GM19395 (cell line): ENCODE measurements around the gene JAKMIP1.

ENCODE experiments used
- ATAC-seq: cut with Tn5 transposase; IDR thresholded peaks from one replicate; pipeline ENCODE4 v1.9.1; 2021; ENCODE audit warnings: mild to moderate bottlenecking, moderate library complexity; ENCODE audit not compliant: unreplicated experiment

The JAKMIP1 gene

DNA sequence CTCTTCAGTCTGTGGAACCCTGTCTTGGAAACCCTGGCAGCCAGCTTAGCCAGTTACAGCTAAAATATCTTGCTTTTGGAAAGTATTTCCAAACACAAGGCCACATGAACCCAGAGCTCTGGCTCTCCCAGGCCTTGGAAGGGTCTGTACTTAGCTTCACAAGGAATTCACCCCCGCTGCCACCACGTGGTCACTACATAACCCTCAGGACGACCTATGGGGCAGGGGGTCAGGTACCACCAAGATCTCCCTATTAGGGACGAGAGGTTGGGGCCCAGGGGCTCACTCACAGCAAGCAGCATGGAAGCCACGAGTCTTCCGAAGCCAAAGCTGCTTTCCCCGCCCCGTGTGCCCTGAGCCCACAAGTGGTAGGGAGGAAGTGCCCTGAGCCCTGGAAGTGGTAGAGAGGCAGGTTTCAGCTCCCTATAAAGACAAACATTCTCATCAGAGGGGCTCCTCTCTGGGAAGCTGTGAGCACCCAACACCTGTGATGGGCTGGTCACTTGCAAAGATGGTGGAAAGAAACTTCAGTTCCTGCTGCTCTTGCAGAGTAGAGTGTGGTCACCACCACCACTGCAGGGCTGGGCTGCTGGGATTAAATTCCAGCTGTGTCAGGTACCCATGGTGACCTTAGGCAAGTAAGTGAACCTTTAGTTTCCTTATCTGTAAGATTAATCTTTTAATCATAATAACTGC, 4.7 kb upstream of the JAKMIP1 start:
- ATAC-seq = no peak

DNA sequence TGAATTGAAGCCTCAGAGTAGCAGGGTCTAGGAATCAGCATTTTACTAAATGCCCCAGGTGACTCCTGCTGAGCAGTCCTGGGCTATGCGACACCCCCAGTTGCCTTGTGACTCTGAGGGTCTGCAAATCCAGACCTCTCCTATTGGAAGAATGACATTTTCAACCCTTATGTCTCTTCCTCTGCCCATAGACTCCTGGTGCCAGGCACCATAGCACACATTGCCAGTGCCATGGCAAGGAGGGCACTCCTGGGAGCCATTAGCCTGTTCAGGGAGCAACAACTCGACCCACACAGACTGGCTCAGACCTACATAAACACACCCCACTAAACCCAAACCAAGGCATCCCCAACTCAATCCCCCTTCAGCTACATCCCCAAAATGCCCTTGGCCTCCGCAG, 3.7 kb upstream of the JAKMIP1 start:
- ATAC-seq = no peak

DNA sequence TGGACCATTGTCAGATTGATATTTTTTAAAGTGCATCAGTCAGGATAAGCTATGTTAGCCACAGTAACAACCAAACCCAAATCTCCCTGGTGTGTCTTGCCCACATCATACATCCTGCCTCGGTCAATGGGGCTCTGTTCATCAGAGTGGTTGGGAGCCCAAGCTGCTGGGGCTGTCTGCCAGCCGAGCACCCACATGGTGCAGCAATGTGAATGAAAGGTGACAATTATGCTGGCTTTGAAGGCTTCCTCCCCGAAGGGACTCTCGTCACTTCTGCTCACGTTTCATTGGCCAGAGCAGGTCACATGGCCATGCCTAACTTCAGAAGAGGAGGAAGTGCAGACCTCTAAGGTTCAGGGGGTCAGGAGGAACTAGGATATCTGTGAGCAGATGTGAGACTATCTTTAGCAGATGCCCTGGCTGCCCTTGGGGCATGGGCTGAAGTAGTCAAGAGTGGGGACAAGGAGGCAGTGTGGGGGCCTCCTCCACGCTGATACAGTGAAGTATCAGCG, 1.3 kb upstream of the JAKMIP1 start:
- ATAC-seq = no peak

DNA sequence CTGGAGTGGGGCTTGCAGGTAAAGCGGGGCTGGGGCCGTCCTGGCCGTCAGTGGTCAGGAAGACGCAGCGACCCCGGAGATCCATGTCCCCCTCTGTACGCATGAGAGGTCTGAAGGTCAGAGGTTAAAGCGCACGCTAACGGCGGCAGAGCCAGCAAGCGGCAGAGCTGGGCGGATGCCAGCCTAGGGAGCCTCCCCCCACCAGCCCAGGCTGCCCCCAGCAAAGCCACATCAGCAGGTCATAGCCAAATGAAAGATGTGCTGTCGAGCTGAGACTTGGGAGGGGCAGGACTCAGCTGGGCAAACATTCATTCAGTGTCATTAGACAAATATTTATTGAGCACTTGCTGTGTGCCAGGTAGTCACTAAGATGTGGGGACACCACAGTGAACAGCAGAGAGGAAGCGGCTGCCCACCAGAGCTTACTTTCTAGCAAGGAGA, 593 bp upstream of the JAKMIP1 start:
- peak; percentile 10 for ATAC-seq

DNA sequence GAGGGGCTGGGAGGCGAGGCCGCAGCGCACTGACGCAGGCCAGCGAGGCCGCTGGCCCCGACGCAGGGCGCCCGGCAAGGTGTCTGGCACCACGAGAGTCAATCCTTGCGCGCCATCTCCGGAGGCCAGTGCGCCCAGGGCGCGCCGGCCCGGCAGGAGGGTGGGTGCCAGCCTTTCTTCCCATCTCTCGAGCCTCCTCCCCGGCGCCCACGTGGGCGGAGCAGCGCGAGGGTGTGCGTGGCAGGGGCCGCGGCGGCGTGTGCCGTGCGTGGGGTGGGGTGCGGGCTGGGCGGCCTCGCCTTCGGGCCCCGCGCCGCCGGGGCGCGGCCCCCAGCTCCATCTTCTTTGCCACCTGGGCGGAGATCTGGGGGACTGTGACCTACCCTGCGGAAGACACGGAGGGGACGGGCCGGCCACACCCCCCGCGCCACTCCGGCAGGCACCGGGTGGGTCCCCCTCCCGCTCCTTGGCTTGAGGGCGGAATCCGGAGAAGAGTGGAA, 877 bp downstream of the JAKMIP1 start:
- ATAC-seq = no peak

DNA sequence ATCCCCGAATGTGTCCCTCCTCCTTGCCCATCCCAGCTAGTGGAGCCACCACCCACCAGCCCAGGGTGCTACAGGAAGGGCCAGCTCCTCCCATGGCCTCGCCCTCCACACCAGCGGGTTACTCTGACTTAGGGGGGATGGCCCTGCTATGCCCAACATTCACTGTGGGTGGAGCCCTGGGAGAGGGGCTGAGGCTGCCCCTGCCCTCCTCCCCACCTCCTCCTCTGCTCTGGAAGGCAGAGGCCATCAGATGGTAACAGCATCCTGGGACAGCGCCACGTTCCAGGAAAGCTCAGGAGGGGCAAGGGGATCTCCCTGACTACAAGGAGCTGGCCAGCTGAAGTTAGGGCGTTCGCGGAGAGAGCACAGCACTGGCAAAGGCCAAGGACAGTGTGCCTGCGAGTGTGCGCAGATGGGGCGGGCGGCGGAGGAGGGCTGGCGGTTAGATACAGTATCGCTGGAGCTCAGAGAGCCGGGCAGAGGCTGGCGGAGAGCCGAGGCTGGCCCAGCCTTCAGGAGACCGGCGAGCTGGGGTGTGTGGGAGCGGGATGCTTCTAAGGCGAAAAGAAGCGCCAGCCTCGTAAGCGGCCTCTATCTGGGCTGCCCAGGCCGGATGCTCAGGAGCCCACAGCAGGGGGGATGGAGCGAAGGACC, 1.5 kb downstream of the JAKMIP1 start:
- no peak for ATAC-seq

DNA sequence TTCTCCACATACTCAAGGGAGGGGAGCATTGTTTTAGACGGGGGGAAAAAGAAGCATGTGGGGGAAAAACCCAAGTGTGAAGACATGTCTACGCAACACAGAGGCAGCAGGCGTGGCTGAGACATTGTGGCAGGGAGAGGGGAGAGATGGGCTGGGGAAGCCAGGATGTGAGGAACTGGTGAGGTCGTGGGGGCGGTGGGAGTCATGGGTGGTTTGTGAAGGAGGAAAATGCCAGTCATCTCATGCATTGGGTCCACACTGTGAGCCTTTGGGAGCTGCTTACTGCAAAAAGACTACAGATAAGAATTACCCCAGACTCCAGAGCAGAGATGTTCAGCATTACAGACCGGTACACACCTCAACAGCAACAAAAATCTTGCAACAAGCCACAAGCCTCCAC, 2.1 kb downstream of the JAKMIP1 start:
- ATAC-seq = no peak

DNA sequence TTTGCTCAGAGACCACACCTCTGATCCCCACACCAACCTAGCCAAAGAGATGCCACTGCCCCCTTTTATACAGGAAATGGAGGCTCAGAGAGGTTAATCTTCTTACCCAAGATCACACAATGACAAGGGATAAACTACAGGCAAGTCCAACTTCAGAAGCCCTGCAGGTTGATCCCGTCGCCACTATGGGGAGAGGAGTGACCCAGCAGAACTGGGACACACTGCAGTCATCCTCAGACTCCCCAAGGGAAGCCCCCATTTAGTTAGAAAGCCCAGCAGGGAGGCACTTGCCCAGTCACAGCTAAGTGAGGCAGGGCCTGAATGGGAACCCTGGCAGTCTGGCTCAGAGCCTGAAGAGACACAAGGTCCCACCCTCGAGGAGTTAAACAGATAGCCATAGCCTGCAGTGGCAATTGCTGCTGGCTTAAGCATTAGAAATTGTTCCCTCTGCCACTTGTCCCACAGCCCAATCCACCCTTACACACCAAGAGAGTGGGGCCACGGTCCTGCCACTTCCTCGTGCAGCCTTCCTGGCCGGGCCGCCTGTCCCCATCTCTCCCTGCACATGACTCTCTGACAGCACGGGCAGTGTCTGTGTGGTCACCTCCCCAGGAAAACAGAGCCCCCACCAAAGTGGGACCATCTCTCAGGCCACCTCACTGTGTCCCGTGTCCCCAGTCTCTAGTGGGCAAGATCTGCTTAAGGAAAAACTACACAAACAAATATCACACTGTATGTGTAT, 2.7 kb downstream of the JAKMIP1 start:
- no peak for ATAC-seq

DNA sequence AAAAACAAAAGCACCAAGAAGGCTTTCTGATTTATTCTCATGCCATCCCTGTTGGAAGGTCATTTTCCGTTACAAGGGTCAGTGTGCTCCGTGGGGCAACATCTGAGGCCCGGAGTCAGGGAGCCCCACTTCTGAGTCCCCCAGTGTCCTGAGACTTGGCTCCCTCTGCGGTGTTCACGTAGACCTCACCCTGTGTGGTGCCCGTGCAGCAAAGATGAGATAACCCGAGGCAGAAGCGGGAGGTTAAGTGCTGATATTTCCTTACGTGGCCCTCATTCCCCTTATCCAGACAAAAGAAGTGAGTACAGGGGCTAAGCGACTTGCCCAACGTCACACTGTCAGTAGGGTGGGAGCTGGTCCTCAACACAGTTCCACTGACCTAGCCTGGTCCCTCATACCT, 3.5 kb downstream of the JAKMIP1 start:
- no peak for ATAC-seq

DNA sequence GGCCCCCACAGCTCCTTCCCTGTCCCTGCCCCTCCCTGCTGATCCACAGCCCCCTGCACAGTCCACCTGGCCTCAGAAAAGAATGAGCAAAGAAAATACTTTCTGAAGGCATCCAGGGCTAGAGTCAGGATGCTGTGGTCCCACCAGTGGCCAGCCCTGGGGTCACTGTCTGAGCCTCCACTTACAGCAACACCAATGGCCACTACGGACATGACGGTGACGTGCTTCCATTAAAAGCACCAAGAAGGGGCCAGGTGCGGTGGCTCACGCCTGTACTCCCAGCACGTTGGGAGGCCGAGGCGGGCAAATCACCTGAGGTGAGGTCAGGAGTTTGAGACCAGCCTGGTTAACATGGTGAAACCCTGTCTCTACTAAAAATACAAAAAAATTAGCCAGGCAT, 4.0 kb downstream of the JAKMIP1 start:
- ATAC-seq = no peak

DNA sequence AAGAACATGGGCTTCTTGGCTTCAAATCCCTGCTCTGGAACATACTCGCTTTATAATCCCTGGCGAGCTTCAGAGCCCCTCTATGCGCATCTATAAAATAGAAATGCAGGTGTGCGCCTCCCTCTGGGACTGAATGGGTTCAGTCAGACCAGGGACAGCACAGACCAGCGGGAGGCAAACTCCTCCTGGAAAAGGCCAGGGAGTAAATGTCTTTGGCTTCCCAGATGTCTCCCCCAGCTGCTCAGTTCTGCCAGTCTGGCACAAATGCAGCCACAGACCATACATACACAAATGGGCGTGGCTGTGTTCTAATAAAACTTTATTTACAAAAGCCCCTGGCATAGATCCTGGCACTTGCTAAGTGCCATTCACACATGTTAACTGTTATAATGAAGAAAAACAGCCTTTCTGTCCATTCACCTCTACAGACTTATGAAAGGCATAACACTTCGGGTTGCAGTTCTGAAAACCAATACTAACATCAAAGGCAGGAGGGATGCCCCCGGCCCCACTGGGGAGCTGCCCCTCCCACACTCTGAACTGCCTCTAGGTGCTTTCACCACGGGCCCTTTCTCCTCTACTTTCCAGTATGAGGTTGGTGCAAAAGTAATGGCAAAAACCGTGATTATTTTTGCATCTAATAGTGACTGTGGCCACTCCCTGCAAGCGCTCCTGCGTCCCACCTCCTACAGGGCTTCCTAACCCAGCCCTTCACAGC, 4.6 kb downstream of the JAKMIP1 start:
- no peak for ATAC-seq

DNA sequence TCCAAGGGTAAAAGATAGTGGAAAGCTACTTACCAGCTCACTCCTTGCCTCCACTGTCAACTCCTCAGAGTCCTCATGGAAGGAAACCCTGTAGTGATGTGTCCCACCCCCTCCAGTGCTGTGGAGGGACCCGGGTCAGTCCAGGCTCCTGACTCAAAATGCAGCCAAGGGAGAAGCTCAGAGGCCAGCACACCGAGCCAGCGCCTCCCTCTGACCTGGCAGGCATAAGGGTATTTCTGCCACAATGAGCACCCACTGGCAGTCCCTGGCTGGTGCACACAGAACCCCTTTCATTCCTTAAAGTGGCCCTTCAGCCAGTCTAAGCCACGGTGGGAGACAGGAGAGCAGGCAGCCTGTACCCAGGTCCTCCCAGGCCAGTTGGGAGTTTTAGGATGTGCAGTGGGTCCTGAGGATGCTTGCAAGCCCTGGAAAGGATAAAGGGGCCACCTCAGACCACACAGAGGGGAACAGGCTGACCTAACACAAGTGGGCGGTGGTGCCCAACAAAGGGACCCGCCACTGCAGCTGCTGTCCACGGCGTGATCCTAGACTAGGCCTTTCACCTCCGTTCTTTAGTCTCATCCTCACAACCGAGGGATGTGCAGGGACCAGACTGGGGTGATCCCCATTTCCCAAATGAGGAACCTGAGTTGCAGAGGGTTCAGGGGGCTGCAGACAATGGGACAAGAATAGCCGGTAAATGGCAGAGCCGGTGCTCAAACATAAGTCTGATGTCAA, 5.7 kb downstream of the JAKMIP1 start:
- ATAC-seq = no peak

DNA sequence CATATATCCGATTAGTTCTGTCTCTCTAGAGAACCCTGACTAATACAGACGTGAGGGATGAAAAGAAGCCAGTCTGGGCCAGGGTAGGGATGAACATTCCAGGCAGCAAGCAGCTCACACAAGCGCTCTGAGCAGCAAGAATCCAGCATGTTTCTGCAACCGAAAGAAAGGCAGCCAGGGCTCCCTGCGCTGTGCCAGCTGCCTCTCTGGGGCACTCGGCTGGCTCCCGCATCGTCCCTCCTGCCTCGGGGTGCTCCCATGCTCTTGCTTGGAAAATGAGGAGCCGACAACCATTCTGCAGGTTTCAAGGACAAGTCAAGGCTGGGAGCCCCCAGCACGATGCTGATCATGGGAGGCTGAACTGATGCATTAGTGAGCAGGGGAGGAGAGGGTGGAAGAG, 7.0 kb downstream of the JAKMIP1 start:
- no peak for ATAC-seq

DNA sequence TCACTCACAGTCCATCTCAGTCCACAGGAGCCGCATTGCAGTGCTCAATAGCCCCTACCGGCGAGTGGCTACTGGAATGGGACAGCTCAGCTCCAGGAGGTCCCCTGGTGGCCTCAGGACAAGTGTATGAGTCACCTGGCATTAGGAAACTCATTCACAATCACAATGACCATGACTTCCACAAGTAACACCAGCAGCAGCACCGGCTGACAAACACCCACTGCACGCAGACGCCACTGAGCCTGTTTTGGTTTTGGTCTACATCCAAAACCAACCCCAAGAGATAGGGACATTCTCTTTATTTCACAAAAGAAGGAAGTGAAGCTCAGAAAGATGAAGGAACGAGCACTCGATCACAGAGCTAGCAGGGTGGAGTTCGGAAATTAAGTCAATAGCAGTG, 8.1 kb downstream of the JAKMIP1 start:
- ATAC-seq = no peak

DNA sequence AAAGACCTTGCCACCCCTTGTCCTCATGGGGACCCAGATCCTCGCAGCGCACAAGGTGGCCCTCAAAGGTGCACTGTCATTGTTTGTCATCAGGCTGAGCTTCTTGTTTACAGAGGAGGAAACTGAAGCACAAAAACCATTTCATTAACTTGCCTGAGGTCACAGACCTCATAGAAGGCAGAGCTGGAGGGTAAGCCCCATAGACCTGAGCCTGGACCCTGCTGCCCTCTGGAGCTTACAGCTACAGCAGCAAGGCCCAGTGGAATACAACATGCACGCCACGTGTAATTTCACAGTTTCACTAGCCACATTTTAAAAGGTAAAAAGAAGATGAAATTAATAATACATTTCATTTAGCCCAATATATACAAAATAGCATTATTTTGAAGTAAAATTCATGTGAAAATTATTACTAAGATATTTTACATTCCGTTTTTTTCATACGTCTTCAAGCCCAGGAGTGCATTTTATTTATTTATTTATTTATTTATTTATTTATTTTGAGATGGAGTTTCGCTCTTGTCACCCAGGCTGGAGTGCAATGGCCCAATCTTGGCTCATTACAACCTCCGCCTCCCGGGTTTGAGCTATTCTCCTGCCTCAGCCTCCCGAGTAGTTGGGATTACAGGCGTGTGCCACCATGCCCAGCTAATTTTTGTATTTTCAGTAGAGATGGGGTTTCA, 8.8 kb downstream of the JAKMIP1 start:
- no peak for ATAC-seq

DNA sequence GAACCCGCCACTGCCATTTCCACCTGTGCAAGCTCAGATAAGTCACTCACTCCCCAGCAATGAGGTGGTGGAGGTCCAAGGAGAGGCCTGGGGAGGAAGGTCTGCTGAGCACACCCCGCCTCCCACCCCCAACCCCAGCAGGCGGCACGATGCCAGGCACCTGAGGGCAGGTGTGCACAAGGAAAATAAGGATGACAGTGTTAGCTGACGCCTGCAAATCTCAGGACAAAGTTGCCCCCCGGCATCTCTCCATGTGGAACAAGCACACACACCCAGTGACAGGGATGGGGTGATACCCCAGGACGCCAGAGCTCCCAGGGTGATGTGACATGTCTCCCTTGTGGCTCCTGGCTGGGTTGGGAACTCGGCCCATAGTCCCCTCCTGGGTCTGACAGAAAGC, 9.9 kb downstream of the JAKMIP1 start:
- no peak for ATAC-seq

DNA sequence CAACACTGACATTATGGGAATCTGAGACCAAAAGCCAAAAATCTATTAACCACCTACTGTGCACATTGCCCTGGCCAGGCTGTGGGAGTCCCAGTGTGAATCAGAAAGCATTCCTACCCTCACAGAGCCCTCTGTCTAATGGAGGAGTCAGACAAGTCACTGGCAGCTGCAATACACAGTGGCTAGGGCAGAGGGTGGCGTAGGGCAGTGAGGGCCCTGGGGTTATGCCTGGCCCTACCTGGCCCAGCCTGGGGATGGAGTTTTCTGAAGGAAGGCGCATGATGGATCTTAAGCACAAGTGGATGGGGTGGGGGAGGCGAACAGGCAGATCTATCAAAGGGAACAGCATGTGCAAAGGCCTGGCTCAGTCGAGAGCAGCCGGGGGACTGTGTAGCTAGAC, 10.8 kb downstream of the JAKMIP1 start:
- ATAC-seq = no peak

DNA sequence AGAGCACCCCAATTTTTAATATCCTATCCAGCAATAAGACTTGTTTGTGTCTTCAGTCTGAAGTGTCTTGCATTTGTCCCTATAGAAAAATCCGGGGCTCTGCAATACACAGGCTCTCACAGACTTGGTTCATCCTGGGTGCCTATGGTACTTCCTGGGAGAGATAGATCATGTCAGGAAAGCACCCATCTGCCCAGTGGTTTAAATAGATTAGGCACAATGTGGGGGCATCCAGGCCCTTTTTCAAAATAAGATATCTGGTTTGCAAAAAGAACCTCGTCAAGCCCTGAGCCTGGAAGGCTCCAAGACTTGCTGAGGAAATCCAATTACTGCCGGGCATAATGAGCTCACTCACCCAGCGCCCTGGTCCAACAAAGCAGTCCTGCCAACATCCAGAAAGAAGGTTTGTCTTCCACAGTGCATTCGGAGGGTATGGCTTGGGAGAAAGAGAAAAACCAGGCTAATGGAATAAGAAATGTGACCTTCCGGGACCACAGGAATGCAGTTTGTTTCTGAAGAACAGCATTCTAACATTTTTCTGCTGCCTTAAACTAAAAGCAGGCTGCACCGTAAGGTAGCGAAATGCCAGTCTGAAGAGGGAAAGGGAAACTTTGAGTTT, 11.6 kb downstream of the JAKMIP1 start:
- no peak for ATAC-seq

DNA sequence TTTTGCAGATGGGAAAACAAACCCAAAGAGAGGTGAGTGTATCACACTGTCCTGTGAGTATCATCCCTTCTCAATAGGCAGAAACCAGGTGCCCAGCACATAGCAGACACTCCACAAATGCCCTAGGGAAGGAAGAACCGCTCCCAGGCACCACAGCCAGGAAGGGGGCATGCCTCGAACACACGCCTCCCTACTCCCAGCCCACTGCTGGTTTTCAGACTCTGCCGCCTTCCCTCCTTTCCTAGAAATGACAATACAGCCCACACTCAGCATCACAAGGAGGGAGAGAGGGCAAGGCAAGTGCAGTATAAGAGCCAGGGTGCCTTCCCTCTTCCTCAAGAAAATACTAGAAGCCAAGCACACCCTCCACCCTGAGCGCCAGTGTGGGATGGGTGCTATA, 16.2 kb downstream of the JAKMIP1 start:
- ATAC-seq = peak; percentile 6
